Mesendoderm (in vitro differentiated cells): ENCODE data around the gene MTTP.
A peak's percentile ranks its signal among the peaks of the same experiment; 100 is the strongest.

Experiments used
- DNase-seq: peaks from one replicate; pipeline ENCODE4 v3.0.0; 2013
- H2AK5ac ChIP-seq: 2 replicates; pipeline ENCODE4 v1.6.1; 2013; ENCODE audit warnings: low read length, inconsistent platforms
- H2BK120ac ChIP-seq: 2 replicates; pipeline ENCODE4 v1.6.1; 2013; ENCODE audit warnings: low read depth, mild to moderate bottlenecking, low read length, moderate library complexity, mixed read lengths
- H2BK15ac ChIP-seq: replicated peaks from 2 replicates; pipeline ENCODE4 v1.6.1; 2013; ENCODE audit warnings: low read depth, mild to moderate bottlenecking, moderate library complexity
- H2BK5ac ChIP-seq: 2 replicates; pipeline ENCODE4 v1.6.1; 2013; ENCODE audit warnings: low read length, inconsistent platforms
- H3K18ac ChIP-seq: 2 replicates; pipeline ENCODE4 v1.6.1; 2013; ENCODE audit warnings: mild to moderate bottlenecking, low read length, mixed read lengths
- H3K23ac ChIP-seq: one replicate; pipeline ENCODE4 v1.6.1; 2013; ENCODE audit warnings: low read length
- H3K27ac ChIP-seq: 2 replicates; pipeline ENCODE4 v1.5.1; 2013; ENCODE audit warnings: low read depth, mild to moderate bottlenecking, inconsistent platforms, low read length, moderate library complexity
- H3K27me3 ChIP-seq: 2 replicates; pipeline ENCODE4 v1.6.1; 2013; ENCODE audit warnings: low read length, control low read depth, mild to moderate bottlenecking, inconsistent platforms; ENCODE audit not compliant: insufficient read depth, poor library complexity
- H3K36me3 ChIP-seq: 2 replicates; pipeline ENCODE4 v1.6.1; 2013; ENCODE audit warnings: low read length, inconsistent platforms; ENCODE audit not compliant: control insufficient read depth, insufficient read depth
- H3K4ac ChIP-seq: one replicate; pipeline ENCODE4 v1.6.1; 2013; ENCODE audit warnings: low read depth, mild to moderate bottlenecking, low read length, moderate library complexity
- H3K4me1 ChIP-seq: 2 replicates; pipeline ENCODE4 v1.6.1; 2013; ENCODE audit warnings: low read depth, low read length, inconsistent platforms; ENCODE audit not compliant: control insufficient read depth
- H3K4me2 ChIP-seq: 2 replicates; pipeline ENCODE4 v1.6.1; 2013; ENCODE audit warnings: low read length
- H3K4me3 ChIP-seq: 2 replicates; pipeline ENCODE4 v1.5.1; 2013; ENCODE audit warnings: mild to moderate bottlenecking, low read length
- H3K56ac ChIP-seq: one replicate; pipeline ENCODE4 v1.6.1; 2013; ENCODE audit warnings: low read length
- H3K79me1 ChIP-seq: 2 replicates; pipeline ENCODE4 v1.6.1; 2013; ENCODE audit warnings: low read length, inconsistent platforms
- H3K79me2 ChIP-seq: 2 replicates; pipeline ENCODE4 v1.6.1; 2013; ENCODE audit warnings: mild to moderate bottlenecking, low read length; ENCODE audit not compliant: control insufficient read depth, insufficient read depth
- H3K9ac ChIP-seq: 2 replicates; pipeline ENCODE4 v1.6.1; 2013; ENCODE audit warnings: low read length, inconsistent platforms
- H4K5ac ChIP-seq: one replicate; pipeline ENCODE4 v1.6.1; 2013; ENCODE audit warnings: low read length
- H4K8ac ChIP-seq: one replicate; pipeline ENCODE4 v1.6.1; 2013; ENCODE audit warnings: low read depth, mild to moderate bottlenecking, control low read depth, low read length, moderate library complexity
- WGBS: extraction: QIAGEN DNeasy Blood & Tissue Kit; methylation state at CpG from one replicate; pipeline ENCODE4 v1.1.7; 2013; ENCODE audit warnings: low lambda C conversion rate, missing lambda C conversion rate; ENCODE audit not compliant: insufficient coverage; ENCODE audit errors: extremely low coverage; 5-methylcytosine and 5-hydroxymethylcytosine counted together

Gene MTTP

DNA sequence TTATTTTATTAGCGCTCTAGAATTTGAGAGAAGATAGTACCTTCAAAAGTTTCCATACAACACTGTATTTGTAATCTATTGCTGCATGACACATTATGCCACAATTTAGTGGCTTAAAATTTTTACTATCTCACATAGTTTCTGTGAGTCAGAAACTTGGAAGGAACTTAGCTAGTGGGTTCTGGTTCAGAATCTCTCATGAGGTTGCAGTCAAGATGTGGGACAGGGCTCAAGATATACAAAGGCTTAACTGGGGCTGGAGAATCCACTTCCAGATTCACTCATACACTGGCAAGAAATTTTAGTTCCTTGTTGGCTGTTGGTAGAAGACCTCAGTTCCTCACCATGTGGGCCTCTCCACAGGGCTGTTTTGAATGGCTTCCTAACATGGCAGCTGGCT is 94.5 kb downstream of the MTTP start:
- no peak overlapping the region for H2BK5ac ChIP-seq
- no peaks in the 10 kb centered on the region for H3K27me3 ChIP-seq
- no peak overlapping the region for H3K56ac ChIP-seq
- H2BK120ac ChIP-seq = no peak overlapping the region
- no peaks in the 10 kb centered on the region for H3K4me1 ChIP-seq
- H3K9ac ChIP-seq = no peak overlapping the region
- H4K5ac ChIP-seq = no peak overlapping the region
- H3K79me2 ChIP-seq = no peaks in the 10 kb centered on the region
- no peak overlapping the region for H3K27ac ChIP-seq
- H3K4ac ChIP-seq = no peak overlapping the region
- DNase-seq = no peak
- no peak overlapping the region for H4K8ac ChIP-seq
- H3K4me3 ChIP-seq = no peak overlapping the region
- no CpG with 5 or more reads among the region's 1 CpG for WGBS
- H2BK15ac ChIP-seq = no peak overlapping the region
- H3K79me1 ChIP-seq = no peaks in the 10 kb centered on the region
- H2AK5ac ChIP-seq = no peak overlapping the region
- no peaks in the 10 kb centered on the region for H3K36me3 ChIP-seq
- H3K23ac ChIP-seq = no peak overlapping the region
- no peak overlapping the region for H3K4me2 ChIP-seq
- no peak overlapping the region for H3K18ac ChIP-seq

GRCh38 chr4:99670409-99671073 is 95.9 kb downstream of the MTTP start:
- H3K36me3 ChIP-seq = no peaks in the 10 kb centered on the region
- H3K4ac ChIP-seq = no peak overlapping the region
- H4K5ac ChIP-seq = no peak overlapping the region
- no CpG with 5 or more reads among the region's 5 CpGs for WGBS
- no peak overlapping the region for H3K4me3 ChIP-seq
- H3K9ac ChIP-seq = no peak overlapping the region
- no peak overlapping the region for H3K18ac ChIP-seq
- H3K79me1 ChIP-seq = no peaks in the 10 kb centered on the region
- no peak overlapping the region for H2BK15ac ChIP-seq
- H2BK5ac ChIP-seq = no peak overlapping the region
- H3K56ac ChIP-seq = no peak overlapping the region
- no peaks in the 10 kb centered on the region for H3K4me1 ChIP-seq
- no peak overlapping the region for H2AK5ac ChIP-seq
- no peak overlapping the region for H3K23ac ChIP-seq
- no peaks in the 10 kb centered on the region for H3K27me3 ChIP-seq
- H4K8ac ChIP-seq = no peak overlapping the region
- no peak overlapping the region for H3K27ac ChIP-seq
- DNase-seq = peak; percentile 17
- no peaks in the 10 kb centered on the region for H3K79me2 ChIP-seq
- no peak overlapping the region for H3K4me2 ChIP-seq
- H2BK120ac ChIP-seq = no peak overlapping the region
